IPS DF 4.7 (cell line): ENCODE measurements around the gene SLC35B3.
"Not testable (repeated sequence)": the region's sequence is repeated elsewhere in the genome, so short reads cannot be mapped to it uniquely, and the experiment has no call there.

ENCODE experiments used
- DNase-seq: peaks from one replicate; pipeline ENCODE4 v3.0.0-alpha.2; 2013; ENCODE audit warnings: low spot score; ENCODE audit errors: extremely low read depth

The SLC35B3 gene

GRCh38 chr6:8415280-8415679, 20.1 kb downstream of the SLC35B3 start:
- no peak for DNase-seq

GRCh38 chr6:8414844-8415243, 20.5 kb downstream of the SLC35B3 start:
- DNase-seq = no peak

GRCh38 chr6:8405946-8406345, 29.4 kb downstream of the SLC35B3 start:
- not testable (repeated sequence) for DNase-seq

- no peak for DNase-seq
Measured at GRCh38 chr6:8402546-8402945, 32.8 kb downstream of the SLC35B3 start.

- no peak for DNase-seq
Measured at GRCh38 chr6:8400663-8401062, 34.7 kb downstream of the SLC35B3 start.

GRCh38 chr6:8392569-8392968, 42.8 kb downstream of the SLC35B3 start:
- DNase-seq = no peak

- DNase-seq = no peak
Measured at GRCh38 chr6:8391934-8392333, 43.4 kb downstream of the SLC35B3 start.

GRCh38 chr6:8389036-8389818, 46.1 kb downstream of the SLC35B3 start:
- DNase-seq = no peak

- DNase-seq = no peak
Measured at GRCh38 chr6:8387942-8388437, 47.4 kb downstream of the SLC35B3 start.

- DNase-seq = peak; percentile 60
Measured at GRCh38 chr6:8383584-8383983, 51.8 kb downstream of the SLC35B3 start.

GRCh38 chr6:8382434-8382833, 52.9 kb downstream of the SLC35B3 start:
- DNase-seq = no peak

GRCh38 chr6:8375916-8376315, 59.4 kb downstream of the SLC35B3 start:
- no peak for DNase-seq
